NCI-H2196 (cell line): Measurements from ENCODE around the gene BHLHE41.

Experiments
- DNase-seq: peaks from one replicate; lab custom pipeline; 2025; ENCODE audit not compliant: unreplicated experiment; lab: John Stamatoyannopoulos, UW

The BHLHE41 gene

DNA sequence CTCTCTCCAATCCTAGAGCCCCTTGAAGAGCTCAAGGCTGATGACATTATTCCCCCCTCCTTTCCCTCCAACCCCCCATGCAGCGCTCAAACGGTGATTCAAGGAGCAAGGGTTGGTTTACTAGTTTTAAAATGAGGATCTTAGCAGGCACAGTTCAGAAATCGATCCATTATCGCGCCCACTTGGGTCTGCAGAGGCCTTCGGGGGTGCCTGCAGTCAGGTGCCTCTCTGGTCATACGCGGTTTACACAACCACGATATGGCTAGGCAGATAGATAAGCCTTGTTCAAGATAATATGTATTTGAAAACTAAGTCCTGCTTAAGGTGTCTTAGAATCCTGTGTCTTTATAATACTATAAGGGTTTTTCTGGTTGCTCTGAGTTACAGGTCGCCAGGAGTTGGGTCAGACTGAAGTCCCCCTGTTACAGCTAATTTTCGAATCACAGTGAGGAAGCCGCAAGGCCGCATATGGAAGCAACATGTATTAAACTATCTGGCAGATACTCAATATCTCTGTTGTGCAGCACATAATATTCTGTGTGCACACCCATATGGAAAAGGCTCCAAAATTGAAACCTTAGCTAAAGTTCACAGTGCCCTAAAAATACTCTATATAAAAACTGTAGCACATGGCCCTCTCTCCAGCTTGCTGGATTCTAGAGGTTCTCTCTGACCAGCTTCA is 10.0 kb downstream of the BHLHE41 start:
- DNase-seq = no peak

DNA sequence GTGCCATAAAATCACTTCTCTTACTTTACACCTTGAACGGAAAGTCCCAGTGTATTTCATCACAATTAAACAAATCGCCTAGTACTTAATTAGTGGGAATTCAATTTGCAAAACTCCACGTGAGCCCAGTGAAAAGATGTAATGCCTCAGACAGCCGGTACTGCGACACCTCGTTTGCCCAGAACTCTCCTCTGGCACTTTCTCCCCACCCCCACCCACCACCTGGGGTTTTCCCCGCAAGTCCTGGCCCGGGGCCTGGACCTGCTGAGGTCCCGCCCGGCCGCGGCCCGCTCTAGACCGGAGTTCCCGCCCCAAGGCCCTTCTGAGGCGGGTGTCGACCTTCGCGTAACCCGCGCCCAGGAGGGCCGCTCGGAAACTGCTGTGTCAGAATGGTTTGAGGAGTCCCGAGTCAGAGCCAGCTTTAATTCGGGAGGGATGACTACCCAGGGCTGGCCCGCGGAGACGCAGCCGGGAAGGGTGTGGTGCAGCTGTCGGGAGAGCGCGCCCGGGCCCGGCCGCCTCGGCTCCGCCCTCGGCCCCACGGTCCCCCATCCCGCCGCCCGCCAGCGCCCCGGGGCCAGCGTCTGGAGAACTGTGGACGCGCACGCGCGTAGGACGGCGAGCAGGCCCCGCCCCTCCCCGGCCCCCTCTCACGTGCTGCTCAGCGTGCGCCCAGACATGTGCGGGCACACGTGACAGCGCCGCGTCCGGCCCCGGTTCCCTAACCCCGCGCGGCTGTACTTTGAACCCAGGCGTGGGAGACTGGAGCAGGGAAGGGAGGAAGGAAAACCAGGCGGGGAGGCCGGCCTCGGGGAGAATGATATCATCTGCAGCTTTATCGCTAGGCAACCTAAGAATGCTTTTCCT is 10.8 kb downstream of the BHLHE41 start:
- peak; percentile 99 for DNase-seq

DNA sequence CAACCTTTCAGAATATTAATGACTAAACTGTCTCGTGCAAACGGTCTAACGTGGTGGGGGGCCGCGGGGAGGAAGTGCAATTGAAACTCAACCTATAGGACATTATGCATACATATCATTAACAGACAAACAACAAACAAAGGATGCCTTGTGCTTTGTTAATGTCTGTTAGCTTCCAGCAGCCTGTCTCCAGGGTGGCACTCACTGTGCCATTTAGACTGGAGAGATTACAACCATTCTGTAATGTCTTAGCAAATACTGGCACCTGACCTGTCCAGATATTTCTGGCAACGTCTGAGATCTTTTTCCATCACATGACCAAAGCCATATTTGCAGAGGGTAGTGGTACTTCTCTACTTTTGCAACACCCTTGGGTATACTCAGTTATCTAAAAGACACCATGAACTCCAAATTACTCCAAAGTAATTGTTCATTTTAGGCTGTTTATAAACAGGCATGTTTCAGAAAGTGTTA is 11.6 kb downstream of the BHLHE41 start:
- DNase-seq = peak; percentile 83

DNA sequence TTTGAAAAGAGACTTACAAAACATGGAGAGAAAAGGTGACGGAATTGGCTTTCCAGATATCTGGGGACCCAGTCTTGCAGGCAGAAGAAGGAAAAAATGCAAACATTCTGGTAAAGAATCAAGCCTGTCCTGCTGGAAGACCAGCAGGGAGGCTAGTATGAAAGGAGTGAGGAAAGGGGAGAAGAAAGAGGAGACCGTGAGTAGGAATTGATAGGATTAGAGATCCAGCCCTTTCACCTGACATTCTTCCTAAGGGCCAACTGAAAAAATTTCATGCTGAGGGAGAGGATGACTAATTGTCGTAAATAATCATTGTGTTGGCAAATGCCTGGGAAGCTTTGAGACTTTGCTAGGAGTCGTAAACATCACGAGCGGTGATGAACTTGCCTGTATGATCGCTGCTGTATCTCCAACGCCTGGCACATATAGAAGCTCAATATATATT is 12.1 kb downstream of the BHLHE41 start:
- peak; percentile 59 for DNase-seq

DNA sequence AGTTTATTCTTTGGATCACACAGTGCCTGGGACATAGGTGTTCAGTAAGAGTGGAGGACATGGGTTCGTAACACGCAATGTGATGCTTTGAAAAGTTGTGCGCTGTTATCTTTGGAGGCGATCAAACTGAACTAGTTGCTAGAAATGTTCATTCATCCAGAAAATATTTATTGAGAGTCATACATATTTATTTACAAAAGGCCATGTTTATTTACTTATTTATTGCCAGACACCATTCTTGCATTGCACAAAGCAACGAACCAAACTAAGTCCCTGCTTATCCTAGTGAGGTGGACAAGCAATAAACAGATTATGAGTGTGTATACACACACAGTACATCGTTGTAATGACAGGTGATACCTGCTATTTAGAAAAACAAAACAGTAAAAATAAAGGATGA is 12.6 kb downstream of the BHLHE41 start:
- no peak for DNase-seq

DNA sequence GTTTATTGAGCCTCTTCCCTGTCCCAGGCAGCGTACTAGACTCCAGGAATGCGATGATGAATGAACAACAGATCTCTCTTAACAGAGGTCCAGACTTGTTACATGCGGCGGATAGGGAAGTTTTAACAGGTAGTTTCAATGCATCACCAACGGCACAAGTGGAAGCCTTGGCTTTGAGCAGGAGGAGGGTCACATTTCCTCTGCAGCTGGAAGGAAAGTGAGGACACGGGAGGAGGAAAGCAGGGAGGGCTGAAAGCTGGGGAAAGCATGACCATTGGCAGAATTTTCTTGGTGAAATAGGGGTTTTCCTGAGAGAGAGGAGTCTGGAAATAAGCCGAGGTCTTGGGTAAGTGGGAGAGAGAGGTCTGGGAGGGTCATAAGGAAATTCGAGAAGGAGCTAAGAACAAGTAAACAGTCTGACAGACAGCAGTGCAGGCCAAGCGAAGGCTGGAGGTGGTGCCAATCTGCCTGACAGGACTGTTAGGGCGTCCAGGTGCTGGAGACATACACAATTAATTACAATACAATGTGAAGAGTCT is 15.4 kb downstream of the BHLHE41 start:
- DNase-seq = peak; percentile 35

DNA sequence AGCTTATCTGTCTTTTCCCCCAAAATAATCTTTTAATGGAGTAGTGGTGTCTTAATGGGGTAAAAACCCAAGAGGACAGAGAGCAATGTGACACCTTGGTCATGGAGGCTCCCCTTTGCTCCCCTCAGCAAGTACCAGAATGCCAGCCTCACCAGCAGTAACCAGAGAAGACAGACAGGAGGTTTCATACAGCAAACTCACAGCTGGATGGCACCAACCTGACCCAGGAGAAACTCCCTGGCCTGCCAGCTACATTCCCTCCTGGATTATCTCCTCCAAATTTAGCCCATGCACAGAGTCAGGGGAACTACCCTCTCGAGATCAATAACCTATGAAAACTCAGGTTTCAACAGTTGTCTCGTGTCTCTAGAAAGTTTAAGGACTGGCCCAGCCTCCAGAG is 15.9 kb downstream of the BHLHE41 start:
- no peak for DNase-seq

DNA sequence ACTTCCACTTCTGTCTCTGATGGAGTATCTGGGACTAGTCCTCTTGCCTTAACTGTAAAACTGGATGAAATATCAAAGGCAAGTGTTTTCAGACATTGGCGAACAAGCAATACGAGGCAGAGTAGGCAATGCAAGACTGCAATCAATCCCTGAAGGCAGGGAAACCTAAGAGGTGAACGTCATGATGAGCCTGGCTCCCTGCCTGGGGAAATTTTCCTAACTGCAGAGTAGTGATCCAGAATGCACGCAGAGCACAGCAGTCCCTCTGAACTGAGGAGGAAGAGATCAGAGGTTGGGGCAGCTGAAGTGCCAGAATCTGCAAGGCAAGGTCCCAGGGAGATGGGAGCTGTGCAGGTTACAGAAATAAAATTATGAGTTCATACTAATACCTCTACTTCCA is 18.5 kb downstream of the BHLHE41 start:
- DNase-seq = no peak

DNA sequence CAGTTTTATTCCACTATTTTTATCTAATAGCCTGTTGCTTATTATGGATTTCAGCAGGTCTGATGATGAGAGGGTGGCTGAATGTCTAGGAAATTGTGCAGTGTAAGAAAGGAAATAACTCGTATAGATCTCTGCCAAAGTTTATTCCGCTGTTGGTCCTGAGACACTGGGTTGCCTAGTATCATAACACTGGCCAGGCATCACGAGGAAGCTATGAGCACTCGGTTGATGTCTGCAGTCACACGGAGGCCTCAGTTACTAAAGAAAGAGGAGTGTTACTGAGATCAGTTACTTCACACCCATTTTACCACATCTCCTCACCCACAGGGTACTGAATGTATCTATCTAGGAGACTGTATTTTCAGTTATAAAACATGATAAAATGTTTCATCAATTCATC is 21.9 kb downstream of the BHLHE41 start:
- DNase-seq = no peak

DNA sequence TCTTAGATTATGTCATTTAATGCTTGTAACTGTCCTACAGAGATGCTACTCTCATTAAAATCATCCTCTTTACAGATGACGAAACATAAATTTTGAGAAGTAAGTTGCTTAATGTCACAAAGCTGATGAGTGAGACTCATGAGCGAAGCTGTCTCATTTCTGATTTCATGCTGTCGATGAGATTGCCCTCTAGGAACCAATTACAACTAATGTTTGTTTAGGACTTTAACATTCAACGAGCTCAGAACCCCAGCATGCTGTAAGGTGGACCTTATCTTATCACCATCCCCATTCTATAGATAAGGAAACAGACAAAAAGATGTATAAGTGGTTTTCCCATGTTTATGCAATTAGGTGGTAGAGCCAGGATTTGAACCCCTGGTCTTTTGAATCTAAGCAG is 23.1 kb downstream of the BHLHE41 start:
- no peak for DNase-seq

DNA sequence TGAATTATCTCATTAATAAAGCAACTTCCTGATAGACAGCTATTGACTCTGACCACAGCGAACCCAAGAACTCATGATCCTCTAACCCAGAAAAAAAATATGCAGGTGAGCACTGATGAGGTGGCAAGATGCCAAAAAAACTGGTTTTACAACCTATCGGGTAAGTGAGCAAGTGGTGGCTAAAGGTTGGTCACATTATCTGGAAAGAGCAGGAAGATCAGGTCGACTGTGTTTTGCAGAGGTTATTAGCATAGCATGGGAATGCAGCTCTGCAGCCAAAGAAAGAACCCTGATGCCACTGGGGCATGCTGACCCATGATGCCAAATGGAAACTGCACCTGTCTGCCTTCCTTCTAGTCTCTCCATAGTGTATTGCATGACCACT is 23.5 kb downstream of the BHLHE41 start:
- DNase-seq = peak; percentile 98

DNA sequence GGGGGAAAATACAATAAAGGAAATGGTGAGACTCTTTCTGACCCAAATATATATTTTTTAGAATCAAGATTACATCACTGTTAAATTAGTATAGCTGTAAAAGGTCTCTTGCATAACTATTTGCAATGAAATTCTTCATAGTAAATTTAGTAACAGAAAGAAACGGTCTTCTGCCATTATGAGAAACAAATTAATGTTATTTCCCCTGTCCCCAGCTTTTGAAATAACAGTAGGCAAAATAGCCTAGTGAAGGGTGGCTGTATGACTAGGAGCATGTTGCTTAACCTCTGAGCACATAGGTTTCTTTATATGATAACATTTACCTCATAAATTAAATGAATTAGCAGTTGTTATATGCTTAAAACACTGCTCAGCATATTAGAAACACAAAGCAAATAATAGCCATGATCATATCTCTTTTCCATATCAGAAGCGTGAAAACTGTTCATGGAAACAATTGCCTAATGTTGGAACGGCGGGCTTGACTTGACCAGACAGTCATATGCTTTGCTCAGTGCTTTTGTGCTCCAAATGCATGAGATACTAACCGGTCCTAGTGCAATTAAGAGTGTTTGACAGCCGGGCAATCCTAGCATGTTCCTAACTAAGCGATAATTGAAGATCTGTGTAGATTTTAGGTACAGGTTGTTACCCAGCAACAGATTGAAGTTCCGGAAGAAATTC is 24.0 kb downstream of the BHLHE41 start:
- DNase-seq = no peak

DNA sequence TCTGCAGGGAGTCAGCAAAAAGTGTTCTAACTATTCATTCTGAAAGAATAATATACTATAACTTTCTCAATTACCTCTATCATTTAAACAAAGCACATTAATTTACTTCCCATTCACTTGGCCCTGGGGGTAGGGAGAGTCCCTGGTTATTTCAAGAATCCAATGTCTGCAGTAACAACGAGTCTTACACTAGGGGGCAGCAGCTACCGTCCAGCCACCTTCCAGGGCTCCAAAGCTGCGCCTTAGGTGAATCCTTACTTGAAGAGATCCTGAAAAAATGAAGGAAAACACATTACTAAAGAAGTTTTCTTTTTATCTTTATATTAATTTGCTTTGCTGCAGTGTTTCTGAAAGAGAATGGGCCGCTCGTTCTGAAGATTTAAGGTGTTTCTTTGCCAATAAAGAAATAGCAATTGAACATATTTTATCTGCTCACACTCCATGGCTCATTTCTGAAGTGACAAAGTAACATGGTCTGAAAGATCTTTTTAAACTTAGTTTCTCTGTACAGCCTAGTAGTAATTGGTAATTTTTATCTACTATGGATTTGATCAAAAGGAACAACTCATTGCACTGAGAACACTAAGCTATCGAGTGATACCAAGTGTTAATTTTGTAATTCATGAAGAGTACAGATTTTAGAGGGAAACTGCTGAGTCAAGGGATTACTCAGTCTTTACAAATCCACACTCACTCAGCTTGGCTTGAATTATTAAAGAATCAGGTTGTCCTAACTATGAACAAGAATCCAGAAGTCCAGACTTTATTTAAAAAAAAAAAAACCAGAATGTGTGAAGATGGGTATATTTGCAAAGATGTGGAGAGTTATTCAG is 27.6 kb downstream of the BHLHE41 start:
- DNase-seq = peak; percentile 94

DNA sequence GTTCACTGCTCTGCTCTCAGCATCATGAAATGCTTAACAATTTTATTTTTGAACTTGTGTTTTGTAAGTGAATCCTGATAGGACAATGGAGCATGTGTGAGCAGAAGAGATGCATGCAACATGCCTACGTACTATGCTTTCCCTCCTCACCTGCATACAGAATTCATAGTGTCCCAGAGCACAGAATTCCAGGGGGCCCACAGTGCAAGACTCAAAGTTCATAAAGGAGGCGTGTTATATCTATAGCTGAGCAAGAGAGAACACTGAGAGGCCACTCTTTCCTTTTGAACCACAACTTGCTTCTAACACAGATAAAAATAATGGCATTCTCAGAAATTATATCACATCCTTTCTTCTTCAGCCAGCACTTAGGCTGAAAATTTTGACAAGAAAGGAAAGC is 28.8 kb downstream of the BHLHE41 start:
- DNase-seq = no peak

DNA sequence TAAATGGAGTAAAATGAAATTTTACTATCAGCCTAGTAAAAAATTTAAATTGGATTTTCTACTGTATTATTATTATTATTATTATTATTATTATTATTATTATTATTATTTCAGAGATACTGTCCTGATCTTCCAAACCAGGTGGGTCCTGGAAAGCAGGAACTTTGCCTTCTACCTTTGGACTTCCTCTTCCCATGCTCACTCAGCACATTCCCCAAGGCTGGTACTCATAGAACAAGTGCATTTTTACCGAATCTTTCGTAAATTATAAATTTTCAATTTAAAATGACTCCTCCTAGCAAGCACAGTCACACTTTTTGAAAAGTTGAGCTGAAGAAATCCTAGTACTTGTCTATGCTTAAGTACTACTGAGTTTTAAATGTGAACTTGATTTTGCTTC is 29.7 kb downstream of the BHLHE41 start:
- DNase-seq = no peak

DNA sequence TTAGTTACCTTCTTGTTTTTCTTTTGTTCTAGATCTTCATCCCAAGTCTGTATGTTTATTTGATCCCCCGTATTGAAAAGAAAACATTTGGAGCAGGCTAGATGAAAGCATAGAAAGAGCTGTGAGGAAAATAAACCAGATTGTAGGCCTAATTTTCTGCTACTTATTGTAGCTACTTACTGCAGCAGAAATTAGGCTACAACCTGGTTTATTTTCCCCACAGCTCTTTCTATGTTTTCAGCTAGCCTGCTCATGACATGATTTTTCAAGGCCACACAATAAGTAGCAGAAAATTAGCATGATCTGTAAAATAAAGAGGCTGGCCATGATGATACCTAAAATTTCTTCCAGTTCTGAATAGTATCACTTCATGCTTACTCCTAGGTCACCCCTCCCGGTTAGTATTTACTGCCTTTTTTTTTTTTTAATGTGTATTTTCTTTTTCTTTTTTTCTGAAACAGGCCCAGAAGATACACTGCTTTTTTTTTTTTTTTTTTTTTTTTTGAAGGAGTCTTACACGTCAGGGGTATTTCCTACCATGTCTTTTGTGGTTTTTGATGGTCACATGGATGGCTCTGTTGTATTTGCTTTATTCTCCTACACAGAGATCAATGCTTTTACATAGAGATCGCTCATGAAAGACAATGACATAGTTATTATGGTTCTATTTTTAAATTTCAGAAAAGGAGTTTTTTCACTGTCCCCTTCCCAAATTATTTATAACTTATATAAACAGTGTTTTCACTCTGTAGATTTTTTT is 32.3 kb downstream of the BHLHE41 start:
- DNase-seq = no peak

DNA sequence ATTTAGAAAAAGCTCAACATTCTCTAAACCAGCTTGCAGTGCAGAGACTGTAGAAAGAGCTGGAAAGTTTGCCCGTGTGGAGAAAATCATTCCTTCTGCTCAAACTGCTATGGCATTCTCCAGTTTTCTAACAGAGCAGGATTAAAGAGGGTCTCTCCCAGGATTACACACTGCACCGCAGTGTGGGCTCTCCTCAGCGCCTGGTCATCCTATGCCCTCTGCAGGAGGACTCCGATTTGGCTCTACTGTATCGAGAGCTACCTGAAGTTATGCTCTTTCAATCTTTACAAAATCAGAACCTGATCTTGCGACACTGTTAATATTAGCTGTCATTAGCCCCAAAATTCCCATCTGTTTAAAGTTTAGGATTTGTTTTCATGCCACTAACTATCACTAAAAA is 33.0 kb downstream of the BHLHE41 start:
- DNase-seq = no peak

DNA sequence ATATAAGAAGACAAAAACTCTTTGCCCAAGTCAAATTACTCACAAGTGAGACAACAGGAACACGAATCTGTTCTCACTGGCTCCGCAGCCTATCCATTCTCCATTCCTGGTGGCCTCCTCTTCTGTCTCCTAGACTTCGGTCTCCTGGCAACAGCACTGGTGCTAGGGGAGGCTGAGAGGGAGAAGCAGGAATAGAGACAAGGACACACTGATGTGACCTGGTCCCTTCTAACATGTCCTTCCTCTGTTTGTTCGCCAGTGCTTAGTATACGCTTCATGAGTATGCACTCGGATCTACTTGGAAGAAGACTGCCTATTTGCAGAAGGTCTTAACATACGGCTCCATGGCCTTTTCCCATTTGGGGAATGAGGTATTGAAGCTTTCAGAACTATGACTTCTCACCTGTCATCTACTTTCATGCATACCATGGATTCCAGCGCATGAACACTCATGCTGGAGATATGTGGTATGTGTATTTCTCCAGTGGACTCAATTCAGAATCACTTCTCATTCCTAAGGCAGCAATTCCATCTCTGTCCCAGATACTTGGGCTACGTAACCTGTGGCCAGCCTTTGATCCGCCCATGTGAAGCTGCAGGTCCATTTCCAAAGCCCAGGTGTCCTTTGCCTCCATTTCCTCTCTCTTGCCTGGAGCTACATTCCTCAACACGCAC is 33.9 kb downstream of the BHLHE41 start:
- no peak for DNase-seq

DNA sequence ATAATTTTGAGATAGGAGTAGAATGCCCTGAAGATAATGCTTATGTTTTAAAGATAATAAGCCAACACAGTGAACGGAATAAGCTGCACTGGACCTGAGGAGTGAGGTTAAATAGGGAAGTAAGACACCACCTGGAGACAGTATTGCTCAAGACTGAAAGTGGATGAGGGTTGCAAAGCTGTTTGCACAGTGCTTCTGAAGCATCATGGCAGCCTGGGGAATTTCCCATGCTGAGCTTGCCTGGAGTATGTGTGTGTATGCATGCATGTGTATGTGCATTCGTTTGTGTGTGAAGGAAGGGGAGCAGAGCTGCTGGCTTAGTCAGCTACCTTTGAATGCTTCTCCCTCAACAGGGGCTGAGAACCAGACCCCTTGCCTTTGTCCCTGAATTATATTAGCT is 35.8 kb downstream of the BHLHE41 start:
- DNase-seq = no peak
